HCT116 (cell line): ENCODE measurements around the gene RGS7. TPM values are rescaled to one million over a fixed set of nuclear protein-coding genes. Genes with fewer than 3 reads are reported as not detected.
"Not testable (repeated sequence)": the region's sequence is repeated elsewhere in the genome, so short reads cannot be mapped to it uniquely, and the experiment has no call there.

Experiments
- ATAC-seq: fragments of 200-7000 bp; cut with Tn5 transposase; 2 replicates; pipeline ENCODE4 v1.9.1; 2020; ENCODE audit warnings: mild to moderate bottlenecking, moderate library complexity
- BruUV-seq: library from RNA; stranded (reverse); fragments of 400-500 nt; replicated peaks from 2 replicates; lab custom pipeline; 2021; lab: Mats Ljungman, UMichigan
- CTCF ChIA-PET: fragments of 300-600 bp; sonication (Branson Sonifier 250); formaldehyde crosslinking; loops from one replicate; lab custom pipeline; 2021; ENCODE audit warnings: antibody characterized with exemption; lab: Charles Lee
- POLR2A ChIA-PET: fragments of 300-600, 350-600 bp; sonication (Branson Sonifier 250); formaldehyde crosslinking; loops from one replicate; lab custom pipeline; 2021; ENCODE audit warnings: antibody characterized with exemption; lab: Charles Lee
- RAD21 ChIA-PET, 2 experiments: fragments of 300-600 bp; sonication (Branson Sonifier 250); formaldehyde crosslinking; loops; one replicate each; lab custom pipeline; 2023; ENCODE audit warnings: low total read pairs in 2 of 2; ENCODE audit not compliant: uncharacterized antibody in 2 of 2, unreplicated experiment in 2 of 2, low non-redundant PET in 1 of 2; lab: Charles Lee
- DNase-seq: peaks from one replicate; pipeline ENCODE4 v3.0.0-alpha.2; 2010; ENCODE audit warnings: low read depth, low spot score
- H2AFZ ChIP-seq: fragments of 200-600 bp; shearing (Covaris generic), sonication (generic); 2 replicates; pipeline ENCODE4 v1.6.1; 2017; ENCODE audit warnings: low read depth, mixed run types, mixed read lengths, antibody characterized with exemption, low read length; ENCODE audit not compliant: poor library complexity, severe bottlenecking
- H3K27ac ChIP-seq: 2 replicates; pipeline ENCODE4 v1.5.1; 2012; ENCODE audit warnings: low read depth, low read length
- H3K27me3 ChIP-seq: fragments of 200-600 bp; sonication (generic); 2 replicates; pipeline ENCODE4 v1.6.1; 2016; ENCODE audit warnings: mixed run types, low read length, mixed read lengths; ENCODE audit not compliant: insufficient read depth
- H3K36me3 ChIP-seq, 2 experiments: fragments of 200-500 bp in 1 of 2; fragments of 200-600 bp in 1 of 2; sonication (Bioruptor generic) in 1 of 2; sonication (generic) in 1 of 2; 2 replicates each; pipeline versions ENCODE4 v1.5.1 to v1.6.1; 2014 to 2016; ENCODE audit warnings: low read length in 2 of 2, inconsistent platforms in 1 of 2, mixed read lengths in 1 of 2, mixed run types in 1 of 2; ENCODE audit not compliant: insufficient read depth in 2 of 2, control insufficient read depth in 1 of 2
- H3K4me1 ChIP-seq, 2 experiments: fragments of 200-600 bp in 1 of 2; sonication (generic) in 1 of 2; 2 replicates each; pipeline versions ENCODE4 v1.5.1 to v1.6.1; 2012 to 2017; ENCODE audit warnings: low read length in 2 of 2, inconsistent platforms in 1 of 2, mild to moderate bottlenecking in 1 of 2, mixed read lengths in 1 of 2, mixed run types in 1 of 2, moderate library complexity in 1 of 2; ENCODE audit not compliant: insufficient read depth in 2 of 2, control insufficient read depth in 1 of 2
- H3K4me2 ChIP-seq: fragments of 200-600 bp; sonication (generic); 2 replicates; pipeline ENCODE4 v1.6.1; 2017; ENCODE audit warnings: mixed run types, low read length, mixed read lengths
- H3K4me3 ChIP-seq, 2 experiments: fragments of 200-600 bp in 1 of 2; sonication (generic) in 1 of 2; replicated peaks in 1 of 2; 2 replicates each; pipeline ENCODE4 v1.5.1; 2011 to 2016; ENCODE audit warnings: low read length in 2 of 2, control low read depth in 1 of 2, low read depth in 1 of 2, mild to moderate bottlenecking in 1 of 2, mixed read lengths in 1 of 2, mixed run types in 1 of 2
- H3K79me2 ChIP-seq: fragments of 200-600 bp; sonication (generic); 2 replicates; pipeline ENCODE4 v1.6.1; 2017; ENCODE audit warnings: mild to moderate bottlenecking, mixed run types, low read length, moderate library complexity, mixed read lengths; ENCODE audit not compliant: insufficient read depth
- H3K9ac ChIP-seq: fragments of 200-600 bp; sonication (generic); 2 replicates; pipeline ENCODE4 v1.6.1; 2016; ENCODE audit warnings: low read length, mixed read lengths
- H3K9me2 ChIP-seq: fragments of 200-600 bp; sonication (generic), shearing (Covaris generic); 2 replicates; pipeline ENCODE4 v1.6.1; 2017; ENCODE audit warnings: mixed run types, mild to moderate bottlenecking, moderate library complexity; ENCODE audit not compliant: insufficient read depth
- H3K9me3 ChIP-seq, 2 experiments: fragments of 200-500 bp in 1 of 2; fragments of 200-600 bp in 1 of 2; sonication (Bioruptor generic) in 1 of 2; sonication (generic) in 1 of 2; 2 replicates each; pipeline ENCODE4 v1.6.1; 2014 to 2017; ENCODE audit warnings: low read length in 2 of 2, mixed read lengths in 2 of 2, inconsistent platforms in 1 of 2, low read depth in 1 of 2, mild to moderate bottlenecking in 1 of 2, mixed run types in 1 of 2, moderate library complexity in 1 of 2; ENCODE audit not compliant: control insufficient read depth in 1 of 2, insufficient read depth in 1 of 2
- H4K20me1 ChIP-seq: fragments of 200-600 bp; sonication (generic), shearing (Covaris generic); 2 replicates; pipeline ENCODE4 v1.6.1; 2017; ENCODE audit warnings: mixed run types, mild to moderate bottlenecking, moderate library complexity; ENCODE audit not compliant: insufficient read depth
- CBX3 ChIP-seq: IDR thresholded peaks from 2 replicates; pipeline ENCODE4 v1.6.1; 2012; ENCODE audit warnings: low read depth
- CEBPB ChIP-seq: IDR thresholded peaks from 2 replicates; pipeline ENCODE4 v1.6.1; 2012; ENCODE audit warnings: low read depth
- EGR1 ChIP-seq: IDR thresholded peaks from 2 replicates; pipeline ENCODE4 v1.6.1; 2012; ENCODE audit warnings: low read depth
- ELF1 ChIP-seq: IDR thresholded peaks from 2 replicates; pipeline ENCODE4 v1.6.1; 2012; ENCODE audit warnings: low read depth, borderline replicate concordance
- FOSL1 ChIP-seq: IDR thresholded peaks from 2 replicates; pipeline ENCODE4 v1.6.1; 2012; ENCODE audit warnings: low read depth
- POLR2AphosphoS5 ChIP-seq: IDR thresholded peaks from 2 replicates; pipeline ENCODE4 v1.6.1; 2011; ENCODE audit warnings: mild to moderate bottlenecking, low read depth, low read length, moderate library complexity
- SIN3A ChIP-seq: IDR thresholded peaks from 2 replicates; pipeline ENCODE4 v1.6.1; 2012; ENCODE audit warnings: low read depth
- SRF ChIP-seq: IDR thresholded peaks from 2 replicates; pipeline ENCODE4 v1.6.1; 2012; ENCODE audit warnings: low read depth
- TCF7L2 ChIP-seq: IDR thresholded peaks from 2 replicates; pipeline ENCODE4 v1.7.0; 2011; ENCODE audit warnings: borderline replicate concordance, inconsistent platforms; ENCODE audit not compliant: insufficient read depth, insufficient read length; ENCODE audit errors: extremely low read depth
- YY1 ChIP-seq: IDR thresholded peaks from 2 replicates; pipeline ENCODE4 v1.6.1; 2011; ENCODE audit warnings: low read length, low read depth, moderate library complexity, mild to moderate bottlenecking; ENCODE audit not compliant: insufficient replicate concordance; ENCODE audit errors: extremely low read depth
- ZNF274 ChIP-seq: fragments of 200-500 bp; sonication (Bioruptor generic); IDR thresholded peaks from 2 replicates; pipeline ENCODE4 v1.6.1; 2014; ENCODE audit warnings: mild to moderate bottlenecking, low read depth, low read length, inconsistent platforms
- intact Hi-C: fragments of 100-400 bp; cut with micrococcal nuclease; formaldehyde crosslinking; loops from 2 replicates; pipeline ENCODE4 v1.10.0; 2022
- total RNA-seq: library from RNA; stranded (reverse); gene quantifications from one replicate; pipeline ENCODE4 v1.2.1, GENCODE V29; 2021; ENCODE audit not compliant: unreplicated experiment
- TF ChIP-seq, protein P1 (sequence below), 3 experiments: fragments of 200-600 bp in 1 of 3; sonication (generic) in 1 of 3; IDR thresholded peaks in 2 of 3; conservative IDR thresholded peaks in 1 of 3; 2 replicates each; pipeline ENCODE4 v1.5.1; 2012 to 2017; ENCODE audit warnings: low read depth in 2 of 3, low read length in 2 of 3, antibody characterized with exemption in 1 of 3, borderline replicate concordance in 1 of 3, control low read depth in 1 of 3, mild to moderate bottlenecking in 1 of 3, mixed read lengths in 1 of 3, mixed run types in 1 of 3, moderate library complexity in 1 of 3; ENCODE audit not compliant: insufficient read depth in 1 of 3
- TF ChIP-seq, protein P2 (sequence below): IDR thresholded peaks from 2 replicates; pipeline ENCODE4 v1.6.1; 2012
- TF ChIP-seq, protein P3 (sequence below): IDR thresholded peaks from 2 replicates; pipeline ENCODE4 v1.6.1; 2011; ENCODE audit warnings: mild to moderate bottlenecking, low read length, moderate library complexity; ENCODE audit not compliant: insufficient replicate concordance; ENCODE audit errors: extremely low read depth
- TF ChIP-seq, protein P4 (sequence below): IDR thresholded peaks from 2 replicates; pipeline ENCODE4 v1.6.1; 2012

Gene RGS7
- total RNA-seq, 1 experiment from 2014 or later: not detected

GRCh38 chr1:240758777-240759176 is 598.2 kb downstream of the RGS7 start:
- H3K9ac ChIP-seq, H3K4me2 ChIP-seq, H3K4me1 ChIP-seq, ATAC-seq, H3K27me3 ChIP-seq, H3K4me3 ChIP-seq, H3K9me3 ChIP-seq, CTCF ChIA-PET, H3K9me2 ChIP-seq, intact Hi-C loops, POLR2A ChIA-PET, RAD21 ChIA-PET, H3K36me3 ChIP-seq, H4K20me1 ChIP-seq, DNase-seq, H3K27ac ChIP-seq, BruUV-seq, H2AFZ ChIP-seq, H3K79me2 ChIP-seq: not testable (repeated sequence)

- Histone ChIP-seq H3K27ac (no peak overlapping the region), H3K9me3 (no peaks in the 10 kb centered on the region; a peak in 2 of 4 replicates), H3K9ac (no peak overlapping the region), H3K79me2 (no peaks in the 10 kb centered on the region), H3K4me3 (no peak overlapping the region), H3K27me3 (no peaks in the 10 kb centered on the region), H4K20me1 (no peaks in the 10 kb centered on the region), H3K9me2 (no peaks in the 10 kb centered on the region), H3K4me1 (no peaks in the 10 kb centered on the region), H3K4me2 (no peak overlapping the region), H2AFZ (no peak overlapping the region), H3K36me3 (no peaks in the 10 kb centered on the region)
- BruUV-seq: no TSS peak
- TF ChIP-seq FOSL1: no peak
- no peak for TF ChIP-seq POLR2AphosphoS5
- no peak for TF ChIP-seq SIN3A
- TF ChIP-seq, protein P1, sequence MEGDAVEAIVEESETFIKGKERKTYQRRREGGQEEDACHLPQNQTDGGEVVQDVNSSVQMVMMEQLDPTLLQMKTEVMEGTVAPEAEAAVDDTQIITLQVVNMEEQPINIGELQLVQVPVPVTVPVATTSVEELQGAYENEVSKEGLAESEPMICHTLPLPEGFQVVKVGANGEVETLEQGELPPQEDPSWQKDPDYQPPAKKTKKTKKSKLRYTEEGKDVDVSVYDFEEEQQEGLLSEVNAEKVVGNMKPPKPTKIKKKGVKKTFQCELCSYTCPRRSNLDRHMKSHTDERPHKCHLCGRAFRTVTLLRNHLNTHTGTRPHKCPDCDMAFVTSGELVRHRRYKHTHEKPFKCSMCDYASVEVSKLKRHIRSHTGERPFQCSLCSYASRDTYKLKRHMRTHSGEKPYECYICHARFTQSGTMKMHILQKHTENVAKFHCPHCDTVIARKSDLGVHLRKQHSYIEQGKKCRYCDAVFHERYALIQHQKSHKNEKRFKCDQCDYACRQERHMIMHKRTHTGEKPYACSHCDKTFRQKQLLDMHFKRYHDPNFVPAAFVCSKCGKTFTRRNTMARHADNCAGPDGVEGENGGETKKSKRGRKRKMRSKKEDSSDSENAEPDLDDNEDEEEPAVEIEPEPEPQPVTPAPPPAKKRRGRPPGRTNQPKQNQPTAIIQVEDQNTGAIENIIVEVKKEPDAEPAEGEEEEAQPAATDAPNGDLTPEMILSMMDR (IDR thresholded peaks at IDR 0.05 in 2 of 3, conservative IDR thresholded peaks at IDR 0.05 in 1 of 3; ENCODE audit: borderline replicate concordance in 1 of 3, insufficient read depth in 1 of 3, low read depth in 2 of 3, low read length in 2 of 3): no peak
- TF ChIP-seq, protein P2, sequence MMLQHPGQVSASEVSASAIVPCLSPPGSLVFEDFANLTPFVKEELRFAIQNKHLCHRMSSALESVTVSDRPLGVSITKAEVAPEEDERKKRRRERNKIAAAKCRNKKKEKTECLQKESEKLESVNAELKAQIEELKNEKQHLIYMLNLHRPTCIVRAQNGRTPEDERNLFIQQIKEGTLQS: no peak
- no peak for TF ChIP-seq CBX3
- no peak for TF ChIP-seq SRF
- TF ChIP-seq ZNF274: no peak
- no peak for TF ChIP-seq ELF1
- no peak for TF ChIP-seq YY1
- no peak for TF ChIP-seq EGR1
- TF ChIP-seq TCF7L2: no peak
- TF ChIP-seq, protein P3, sequence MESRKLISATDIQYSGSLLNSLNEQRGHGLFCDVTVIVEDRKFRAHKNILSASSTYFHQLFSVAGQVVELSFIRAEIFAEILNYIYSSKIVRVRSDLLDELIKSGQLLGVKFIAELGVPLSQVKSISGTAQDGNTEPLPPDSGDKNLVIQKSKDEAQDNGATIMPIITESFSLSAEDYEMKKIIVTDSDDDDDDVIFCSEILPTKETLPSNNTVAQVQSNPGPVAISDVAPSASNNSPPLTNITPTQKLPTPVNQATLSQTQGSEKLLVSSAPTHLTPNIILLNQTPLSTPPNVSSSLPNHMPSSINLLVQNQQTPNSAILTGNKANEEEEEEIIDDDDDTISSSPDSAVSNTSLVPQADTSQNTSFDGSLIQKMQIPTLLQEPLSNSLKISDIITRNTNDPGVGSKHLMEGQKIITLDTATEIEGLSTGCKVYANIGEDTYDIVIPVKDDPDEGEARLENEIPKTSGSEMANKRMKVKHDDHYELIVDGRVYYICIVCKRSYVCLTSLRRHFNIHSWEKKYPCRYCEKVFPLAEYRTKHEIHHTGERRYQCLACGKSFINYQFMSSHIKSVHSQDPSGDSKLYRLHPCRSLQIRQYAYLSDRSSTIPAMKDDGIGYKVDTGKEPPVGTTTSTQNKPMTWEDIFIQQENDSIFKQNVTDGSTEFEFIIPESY: no peak
- TF ChIP-seq, protein P4, sequence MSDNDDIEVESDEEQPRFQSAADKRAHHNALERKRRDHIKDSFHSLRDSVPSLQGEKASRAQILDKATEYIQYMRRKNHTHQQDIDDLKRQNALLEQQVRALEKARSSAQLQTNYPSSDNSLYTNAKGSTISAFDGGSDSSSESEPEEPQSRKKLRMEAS: no peak
- no peak for TF ChIP-seq CEBPB
- no peak for ATAC-seq
- ChIA-PET RAD21 (no interaction called here), POLR2A (interaction anchor here (0.6 kb wide), 1 partner anchor 882 kb away, joined by 4 read pairs; the partner anchor contains the start of genes CHML and OPN3), CTCF (no interaction called here)
- intact Hi-C loops: no loop called here
- DNase-seq: no peak
These were observed 598.7 kb downstream of the RGS7 start for GRCh38 chr1:240758296-240758695.
